ENCODE data around the gene KIF18A. TPM values are rescaled to one million over a fixed set of nuclear protein-coding genes. Genes with fewer than 3 reads are reported as not detected.

KIF18A gene
- polyA plus RNA-seq, 3 donors: 10.3 to 11.0 (median 11.0) TPM

Other genes with a start within 250 kb of the KIF18A start
- 10 to 100 TPM; 14.5 to 18.9 (median 17.9) TPM for gene METTL15, start 232 bp upstream of the KIF18A start, polyA plus RNA-seq (ENCODE audit: insufficient read length in 3 of 3)